ENCODE results near the gene GRAMD1A. TPM values are rescaled to one million over a fixed set of nuclear protein-coding genes. Genes with fewer than 3 reads are reported as not detected.

GRAMD1A gene
- total RNA-seq, 3 donors from 2014 or later (not counting 1 experiment from before 2014, with no cell fraction given) = 57.6 to 80.3 (median 66.6) TPM

- WGBS (ENCODE audit: insufficient coverage) = 96% methylated on average over 21 of the region's 22 CpGs
- DNase-seq = no peak
- peaks cover 15 to 35% of the 10 kb centered on the region in 2 donors for H3K4me1 Mint-ChIP-seq
- H3K27me3 ChIP-seq (ENCODE audit: control insufficient read depth, insufficient read depth, low read length) = no peaks in the 10 kb centered on the region
- H3K9me3 Mint-ChIP-seq = no peaks in the 10 kb centered on the region
- no peak overlapping the region for H3K4me3 ChIP-seq (ENCODE audit: low read length)
- peaks cover 29% of the 10 kb centered on the region for H3K4me1 ChIP-seq (ENCODE audit: control insufficient read depth, insufficient read depth, low read length)
- TF ChIP-seq, protein P1, sequence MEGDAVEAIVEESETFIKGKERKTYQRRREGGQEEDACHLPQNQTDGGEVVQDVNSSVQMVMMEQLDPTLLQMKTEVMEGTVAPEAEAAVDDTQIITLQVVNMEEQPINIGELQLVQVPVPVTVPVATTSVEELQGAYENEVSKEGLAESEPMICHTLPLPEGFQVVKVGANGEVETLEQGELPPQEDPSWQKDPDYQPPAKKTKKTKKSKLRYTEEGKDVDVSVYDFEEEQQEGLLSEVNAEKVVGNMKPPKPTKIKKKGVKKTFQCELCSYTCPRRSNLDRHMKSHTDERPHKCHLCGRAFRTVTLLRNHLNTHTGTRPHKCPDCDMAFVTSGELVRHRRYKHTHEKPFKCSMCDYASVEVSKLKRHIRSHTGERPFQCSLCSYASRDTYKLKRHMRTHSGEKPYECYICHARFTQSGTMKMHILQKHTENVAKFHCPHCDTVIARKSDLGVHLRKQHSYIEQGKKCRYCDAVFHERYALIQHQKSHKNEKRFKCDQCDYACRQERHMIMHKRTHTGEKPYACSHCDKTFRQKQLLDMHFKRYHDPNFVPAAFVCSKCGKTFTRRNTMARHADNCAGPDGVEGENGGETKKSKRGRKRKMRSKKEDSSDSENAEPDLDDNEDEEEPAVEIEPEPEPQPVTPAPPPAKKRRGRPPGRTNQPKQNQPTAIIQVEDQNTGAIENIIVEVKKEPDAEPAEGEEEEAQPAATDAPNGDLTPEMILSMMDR (IDR thresholded peaks at IDR 0.05) = no peak
- no peaks in the 10 kb centered on the region for H3K27me3 Mint-ChIP-seq (ENCODE audit: low read depth in 2 of 2)
- H3K27ac Mint-ChIP-seq = no peak overlapping the region
- H3K36me3 ChIP-seq (ENCODE audit: control insufficient read depth, insufficient read depth, low read length) = peaks cover 70% of the 10 kb centered on the region
- no peak overlapping the region for H3K27ac ChIP-seq (ENCODE audit: low read length)
- no peak for ATAC-seq
- H3K36me3 Mint-ChIP-seq = peaks cover 6% of the 10 kb centered on the region
- H3K4me3 Mint-ChIP-seq = no peak overlapping the region
- H3K9me3 ChIP-seq (ENCODE audit: control insufficient read depth, insufficient read depth, low read length) = no peaks in the 10 kb centered on the region
- intact Hi-C loops (cut with micrococcal nuclease) = no loop called here
Observed at GRCh38 chr19:35019144-35019543, 19.0 kb downstream of the GRAMD1A start.

DNA sequence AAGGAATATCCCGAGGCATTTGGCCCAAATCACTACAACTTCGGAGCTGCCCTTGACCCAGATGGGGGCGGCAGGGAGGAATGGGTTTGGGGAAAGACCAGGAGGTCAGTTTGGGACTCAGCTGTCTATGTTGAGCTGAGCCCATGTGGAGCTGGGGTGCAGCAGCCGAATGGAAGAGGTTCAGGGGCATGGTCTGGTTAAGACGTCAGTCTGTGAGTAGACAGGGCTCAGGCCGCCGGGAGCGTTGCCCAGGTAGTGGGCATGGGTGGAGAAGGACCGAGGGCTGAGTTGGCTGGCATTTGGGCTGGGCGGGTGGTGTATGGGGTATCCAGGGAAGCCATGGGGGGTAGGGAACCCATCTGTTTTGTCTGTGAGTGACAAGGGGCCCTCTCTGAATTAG lies 20.9 kb downstream of the GRAMD1A start:
- Mint-ChIP-seq H3K27me3 (ENCODE audit: low read depth in 2 of 2) (no peaks in the 10 kb centered on the region), H3K9me3 (no peaks in the 10 kb centered on the region), H3K36me3 (peaks cover 6% of the 10 kb centered on the region), H3K27ac (peak overlapping the region in 1 of 2 donors; percentile 51), H3K4me3 (no peak overlapping the region), H3K4me1 (peaks cover 6 to 20% of the 10 kb centered on the region in 2 donors)
- no peak overlapping the region for H3K4me3 ChIP-seq (ENCODE audit: low read length)
- peaks cover 75% of the 10 kb centered on the region for H3K36me3 ChIP-seq (ENCODE audit: control insufficient read depth, insufficient read depth, low read length)
- 97% methylated on average over 10 of the region's 10 CpGs for WGBS (ENCODE audit: insufficient coverage)
- TF ChIP-seq, protein P1 (IDR thresholded peaks at IDR 0.05) = no peak
- H3K9me3 ChIP-seq (ENCODE audit: control insufficient read depth, insufficient read depth, low read length) = no peaks in the 10 kb centered on the region
- DNase-seq (no peak), ATAC-seq (no peak)
- H3K27ac ChIP-seq (ENCODE audit: low read length) = no peak overlapping the region
- H3K27me3 ChIP-seq (ENCODE audit: control insufficient read depth, insufficient read depth, low read length) = no peaks in the 10 kb centered on the region
- peaks cover 10% of the 10 kb centered on the region for H3K4me1 ChIP-seq (ENCODE audit: control insufficient read depth, insufficient read depth, low read length)
- intact Hi-C loops (cut with micrococcal nuclease) = no loop called here

DNA sequence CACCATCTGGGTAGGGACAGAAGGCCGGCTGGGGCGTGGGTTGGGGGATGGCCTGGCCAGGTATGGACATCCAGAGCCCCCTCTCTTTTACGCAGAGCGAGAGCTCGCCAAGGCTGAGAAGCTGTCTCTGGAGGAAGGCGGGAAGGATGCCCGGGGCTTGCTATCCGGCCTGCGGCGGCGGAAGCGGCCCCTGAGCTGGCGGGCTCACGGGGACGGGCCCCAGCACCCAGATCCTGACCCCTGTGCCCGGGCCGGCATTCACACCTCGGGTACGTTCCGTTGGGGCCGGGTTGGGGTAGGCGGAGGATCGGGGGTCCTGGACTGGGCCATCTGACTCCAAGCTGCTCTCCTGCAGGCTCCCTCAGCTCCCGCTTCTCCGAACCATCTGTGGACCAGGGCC lies 21.5 kb downstream of the GRAMD1A start:
- Mint-ChIP-seq H3K9me3 (no peaks in the 10 kb centered on the region), H3K4me3 (no peak overlapping the region), H3K4me1 (peaks cover 6 to 20% of the 10 kb centered on the region in 2 donors), H3K27ac (no peak overlapping the region), H3K27me3 (ENCODE audit: low read depth in 2 of 2) (no peaks in the 10 kb centered on the region), H3K36me3 (peaks cover 6% of the 10 kb centered on the region)
- ATAC-seq (no peak), DNase-seq (no peak)
- intact Hi-C loops (cut with micrococcal nuclease) = no loop called here
- no peaks in the 10 kb centered on the region for H3K27me3 ChIP-seq (ENCODE audit: control insufficient read depth, insufficient read depth, low read length)
- no peaks in the 10 kb centered on the region for H3K9me3 ChIP-seq (ENCODE audit: control insufficient read depth, insufficient read depth, low read length)
- WGBS (ENCODE audit: insufficient coverage) = 97% methylated on average over 25 of the region's 25 CpGs
- peaks cover 7% of the 10 kb centered on the region for H3K4me1 ChIP-seq (ENCODE audit: control insufficient read depth, insufficient read depth, low read length)
- H3K4me3 ChIP-seq (ENCODE audit: low read length) = no peak overlapping the region
- H3K36me3 ChIP-seq (ENCODE audit: control insufficient read depth, insufficient read depth, low read length) = peaks cover 76% of the 10 kb centered on the region
- TF ChIP-seq, protein P1 (IDR thresholded peaks at IDR 0.05) = no peak
- no peak overlapping the region for H3K27ac ChIP-seq (ENCODE audit: low read length)

DNA sequence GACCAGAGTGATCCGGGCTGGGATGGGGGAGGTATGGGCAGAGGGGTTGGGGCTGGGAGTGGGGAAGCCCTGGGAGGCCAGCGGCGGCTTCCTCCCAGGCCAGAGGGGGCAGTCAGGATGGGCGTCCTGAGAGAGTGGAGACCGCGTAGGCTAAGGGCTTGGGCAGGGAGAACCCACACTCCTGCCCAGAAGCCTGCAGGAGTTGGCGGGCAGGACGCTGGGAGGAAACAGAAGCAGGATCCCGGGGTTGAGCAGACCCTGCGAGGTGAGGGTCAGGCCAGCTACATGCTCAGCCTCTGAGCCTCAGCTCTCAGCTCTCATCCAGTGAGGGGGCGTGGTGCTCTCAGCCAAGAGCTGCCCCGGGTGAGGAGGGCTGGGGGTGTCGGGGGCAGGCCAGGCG lies 22.3 kb downstream of the GRAMD1A start:
- Histone ChIP-seq H3K9me3 (ENCODE audit: control insufficient read depth, insufficient read depth, low read length) (no peaks in the 10 kb centered on the region), H3K36me3 (ENCODE audit: control insufficient read depth, insufficient read depth, low read length) (peaks cover 72% of the 10 kb centered on the region), H3K4me3 (ENCODE audit: low read length) (no peak overlapping the region), H3K27ac (ENCODE audit: low read length) (no peak overlapping the region), H3K4me1 (ENCODE audit: control insufficient read depth, insufficient read depth, low read length) (peaks cover 3% of the 10 kb centered on the region), H3K27me3 (ENCODE audit: control insufficient read depth, insufficient read depth, low read length) (no peaks in the 10 kb centered on the region)
- ATAC-seq = no peak
- WGBS (ENCODE audit: insufficient coverage) = 93% methylated on average over 13 of the region's 14 CpGs
- Mint-ChIP-seq H3K4me3 (no peak overlapping the region), H3K27me3 (ENCODE audit: low read depth in 2 of 2) (no peaks in the 10 kb centered on the region), H3K4me1 (peaks cover 3 to 22% of the 10 kb centered on the region in 2 donors), H3K9me3 (no peaks in the 10 kb centered on the region), H3K27ac (no peak overlapping the region), H3K36me3 (peaks cover 6% of the 10 kb centered on the region)
- DNase-seq = no peak
- TF ChIP-seq, protein P1 (IDR thresholded peaks at IDR 0.05) = no peak
- intact Hi-C loops (cut with micrococcal nuclease) = no loop called here
